ENCODE data around the gene SPINT2.
"Not testable (repeated sequence)": the region's sequence is repeated elsewhere in the genome, so short reads cannot be mapped to it uniquely, and the experiment has no call there.

SPINT2 gene

GRCh38 chr19:38264486-38265212 lies at the start of gene SPINT2:
TSS of gene SPINT2 (plus strand) at chr19:38264573. CDS start at chr19:38264893, 320 bp downstream.
- in situ Hi-C loops (cut with MboI; ENCODE audit: low sequenced_read_pairs), result no loop called here

GRCh38 chr19:38216785-38217641 lies 47.4 kb upstream of the SPINT2 start:
- in situ Hi-C loops (cut with MboI; ENCODE audit: low sequenced_read_pairs), result no loop called here

- in situ Hi-C loops (cut with MboI; ENCODE audit: low sequenced_read_pairs), result no loop called here
These were observed 46.2 kb upstream of the SPINT2 start for GRCh38 chr19:38218204-38218603.

- in situ Hi-C loops (cut with MboI; ENCODE audit: low sequenced_read_pairs), result no loop called here
These were observed 45.2 kb upstream of the SPINT2 start for GRCh38 chr19:38219221-38219620.

GRCh38 chr19:38221421-38221820 lies 43.0 kb upstream of the SPINT2 start:
- in situ Hi-C loops (cut with MboI; ENCODE audit: low sequenced_read_pairs), result no loop called here

- in situ Hi-C loops (cut with MboI; ENCODE audit: low sequenced_read_pairs), result no loop called here
These were observed 42.2 kb upstream of the SPINT2 start for GRCh38 chr19:38221919-38222830.

- in situ Hi-C loops (cut with MboI; ENCODE audit: low sequenced_read_pairs), result no loop called here
These were observed 41.3 kb upstream of the SPINT2 start for GRCh38 chr19:38223119-38223523.

GRCh38 chr19:38223617-38224013 lies 40.8 kb upstream of the SPINT2 start:
- in situ Hi-C loops (cut with MboI; ENCODE audit: low sequenced_read_pairs), result no loop called here

- in situ Hi-C loops (cut with MboI; ENCODE audit: low sequenced_read_pairs), result no loop called here
These were observed 40.1 kb upstream of the SPINT2 start, which contains the start of gene DPF1 for GRCh38 chr19:38224014-38224862. TSS of gene DPF1 (minus strand) at chr19:38224222. CDS start at chr19:38224142, 80 bp downstream.

- in situ Hi-C loops (cut with MboI; ENCODE audit: low sequenced_read_pairs), result not testable (repeated sequence)
These were observed 39.5 kb upstream of the SPINT2 start for GRCh38 chr19:38224863-38225218.

- in situ Hi-C loops (cut with MboI; ENCODE audit: low sequenced_read_pairs), result no loop called here
These were observed 36.9 kb upstream of the SPINT2 start for GRCh38 chr19:38227287-38228004.

- in situ Hi-C loops (cut with MboI; ENCODE audit: low sequenced_read_pairs), result no loop called here
These were observed 36.4 kb upstream of the SPINT2 start for GRCh38 chr19:38228005-38228377.

- in situ Hi-C loops (cut with MboI; ENCODE audit: low sequenced_read_pairs), result no loop called here
These were observed 35.6 kb upstream of the SPINT2 start for GRCh38 chr19:38228491-38229439.

- in situ Hi-C loops (cut with MboI; ENCODE audit: low sequenced_read_pairs), result no loop called here
These were observed 34.7 kb upstream of the SPINT2 start for GRCh38 chr19:38229585-38230073.

GRCh38 chr19:38230506-38231133 lies 33.8 kb upstream of the SPINT2 start:
- in situ Hi-C loops (cut with MboI; ENCODE audit: low sequenced_read_pairs), result not testable (repeated sequence)

GRCh38 chr19:38231918-38232317 lies 32.5 kb upstream of the SPINT2 start:
- in situ Hi-C loops (cut with MboI; ENCODE audit: low sequenced_read_pairs), result no loop called here

GRCh38 chr19:38233740-38234251 lies 30.6 kb upstream of the SPINT2 start:
- in situ Hi-C loops (cut with MboI; ENCODE audit: low sequenced_read_pairs), result no loop called here
